ENCODE results near the gene LAMA3. TPM values are rescaled to one million over a fixed set of nuclear protein-coding genes. Genes with fewer than 3 reads are reported as not detected.

Gene LAMA3
- total and polyA plus RNA-seq, 10 donors, result 1.3 to 7.1 (median 3.0) TPM

GRCh38 chr18:23824240-23824639, 135.0 kb downstream of the LAMA3 start:
- H3K27me3 ChIP-seq (replicated peaks in 1 of 7), result no peaks in the 10 kb centered on the region
- intact Hi-C loops (cut with DNase I; ENCODE audit: low total_unique reads), result no loop called here
- TF ChIP-seq POLR2A (IDR thresholded peaks at IDR 0.05), result no peak
- no peak for TF ChIP-seq CTCF (IDR thresholded peaks at IDR 0.05 in 8 of 11, conservative IDR thresholded peaks at IDR 0.05 in 3 of 11)
- no peak for TF ChIP-seq POLR2AphosphoS5 (IDR thresholded peaks at IDR 0.05)
- H3K4me1 ChIP-seq, result peaks cover 0 to 11% (median 7%) of the 10 kb centered on the region in 6 donors
- H3K36me3 ChIP-seq, result no peaks in the 10 kb centered on the region
- no peaks in the 10 kb centered on the region for H3K9me3 ChIP-seq
- H3K27ac ChIP-seq, result no peak overlapping the region
- WGBS, 5 donors, result 77 to 87% (median 85%) methylated on average over 2 of the region's 2 CpGs
- DNase-seq, result no peak
- H3K4me3 ChIP-seq, result no peak overlapping the region

- intact Hi-C loops (cut with DNase I; ENCODE audit: low total_unique reads), result no loop called here
- Histone ChIP-seq H3K27ac (no peak overlapping the region), H3K4me1 (peaks cover 0 to 11% (median 7%) of the 10 kb centered on the region in 6 donors), H3K9me3 (no peaks in the 10 kb centered on the region), H3K27me3 (replicated peaks in 1 of 7) (no peaks in the 10 kb centered on the region), H3K4me3 (no peak overlapping the region), H3K36me3 (no peaks in the 10 kb centered on the region)
- no peak for TF ChIP-seq POLR2A (IDR thresholded peaks at IDR 0.05)
- no peak for TF ChIP-seq CTCF (IDR thresholded peaks at IDR 0.05 in 8 of 11, conservative IDR thresholded peaks at IDR 0.05 in 3 of 11)
- TF ChIP-seq POLR2AphosphoS5 (IDR thresholded peaks at IDR 0.05), result no peak
- WGBS, 5 donors, result 86 to 97% (median 93%) methylated on average over 1 of the region's 1 CpG
- DNase-seq, result no peak
Observed at GRCh38 chr18:23824669-23825068, 135.4 kb downstream of the LAMA3 start.

GRCh38 chr18:23825496-23825895, 136.2 kb downstream of the LAMA3 start:
- intact Hi-C loops (cut with DNase I; ENCODE audit: low total_unique reads), result no loop called here
- Histone ChIP-seq H3K27me3 (replicated peaks in 1 of 7) (no peaks in the 10 kb centered on the region), H3K36me3 (no peaks in the 10 kb centered on the region), H3K9me3 (no peaks in the 10 kb centered on the region), H3K27ac (peak overlapping the region in 3 of 8 donors; percentile 4 to 16 (median 4)), H3K4me3 (no peak overlapping the region), H3K4me1 (peaks cover 0 to 11% (median 7%) of the 10 kb centered on the region in 6 donors)
- WGBS, 5 donors, result 87 to 96% (median 91%) methylated on average over 2 of the region's 2 CpGs
- DNase-seq, result no peak
- TF ChIP-seq CTCF (IDR thresholded peaks at IDR 0.05 in 8 of 11, conservative IDR thresholded peaks at IDR 0.05 in 3 of 11), result no peak
- no peak for TF ChIP-seq POLR2A (IDR thresholded peaks at IDR 0.05)
- TF ChIP-seq POLR2AphosphoS5 (IDR thresholded peaks at IDR 0.05), result no peak

- no peaks in the 10 kb centered on the region for H3K9me3 ChIP-seq
- H3K27ac ChIP-seq, result peak overlapping the region in 3 of 8 donors; percentile 4 to 16 (median 14)
- H3K27me3 ChIP-seq (replicated peaks in 1 of 7), result no peaks in the 10 kb centered on the region
- TF ChIP-seq POLR2AphosphoS5 (IDR thresholded peaks at IDR 0.05), result peak in 1 of 3 donors; percentile 43
- no peak for TF ChIP-seq POLR2A (IDR thresholded peaks at IDR 0.05)
- no peak for DNase-seq
- no peaks in the 10 kb centered on the region for H3K36me3 ChIP-seq
- H3K4me1 ChIP-seq, result peaks cover 0 to 11% (median 7%) of the 10 kb centered on the region in 6 donors
- H3K4me3 ChIP-seq, result no peak overlapping the region
- WGBS, 5 donors, result 21 to 36% (median 32%) methylated on average over 6 of the region's 6 CpGs
- intact Hi-C loops (cut with DNase I; ENCODE audit: low total_unique reads), result no loop called here
Observed at GRCh38 chr18:23825978-23826405, 136.7 kb downstream of the LAMA3 start.

Measured in spleen (tissue), 11 donors.